SH-SY5Y (cell line): Measurements from ENCODE around the gene PTEN.

Experiments used
- GATA2 ChIP-seq: IDR thresholded peaks from 2 replicates; pipeline ENCODE4 v1.6.1; 2011; ENCODE audit warnings: mild to moderate bottlenecking, low read depth, low read length
- GATA3 ChIP-seq: IDR thresholded peaks from 2 replicates; pipeline ENCODE4 v1.6.1; 2011; ENCODE audit warnings: low read depth, mild to moderate bottlenecking, low read length, moderate library complexity

PTEN gene

DNA sequence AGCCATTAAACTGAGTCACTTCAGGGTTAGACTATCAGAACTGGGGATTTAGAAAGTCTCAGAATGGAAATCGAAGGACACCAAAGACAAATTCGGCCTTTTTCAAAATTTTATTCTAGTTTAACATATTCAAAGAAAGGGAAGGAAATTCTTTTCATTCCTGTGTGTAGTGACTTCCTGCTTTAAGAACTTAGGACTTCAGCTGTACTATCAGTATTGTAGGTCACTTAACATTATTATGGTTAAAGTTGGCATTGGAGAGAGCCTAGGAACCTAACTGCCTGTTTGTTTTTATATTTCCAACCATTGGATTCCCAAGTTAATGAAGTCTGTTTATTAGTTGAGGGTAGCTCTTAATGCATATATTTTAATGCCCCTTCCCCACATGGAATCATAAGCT, 63.7 kb downstream of the PTEN start:
- TF ChIP-seq GATA2 (no peak), GATA3 (no peak)

DNA sequence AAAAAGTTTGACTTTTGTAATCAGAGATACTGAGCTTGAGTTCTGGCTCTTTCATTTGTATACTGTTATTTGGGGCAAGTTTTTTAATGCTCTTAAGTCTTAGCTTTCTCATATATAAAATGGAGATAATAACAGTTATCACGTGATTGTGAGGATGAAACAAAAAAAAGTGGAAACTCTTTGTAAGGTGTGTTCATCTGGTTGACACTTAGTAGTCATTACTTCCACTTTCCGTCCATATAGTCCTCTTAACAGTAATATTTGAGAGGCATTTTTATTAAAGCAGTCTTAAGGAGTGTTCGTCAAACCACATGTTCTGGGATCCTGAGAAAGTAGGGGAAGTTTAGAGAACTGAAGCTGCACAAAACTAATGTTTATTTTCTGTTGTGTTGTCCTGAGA, 65.6 kb downstream of the PTEN start:
- TF ChIP-seq GATA2: no peak

DNA sequence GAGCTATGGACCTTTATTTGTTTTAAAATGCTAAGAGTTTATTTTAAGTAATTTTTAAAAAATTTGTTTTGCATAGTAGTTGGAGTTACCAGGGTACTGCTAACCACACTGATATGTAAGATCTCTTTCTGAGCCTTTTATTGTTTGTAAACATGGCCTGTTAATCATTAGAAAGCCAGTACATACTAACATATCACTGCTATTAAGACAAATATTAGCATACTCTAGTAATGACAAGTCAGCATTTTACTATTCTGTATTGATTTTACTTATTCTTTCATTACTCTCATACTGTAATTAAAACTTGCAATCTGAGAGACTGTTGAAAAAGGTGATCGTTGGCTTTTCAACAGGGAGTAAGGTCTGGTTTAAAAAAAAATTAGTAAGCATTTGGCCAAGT, 66.7 kb downstream of the PTEN start:
- TF ChIP-seq GATA3: no peak
- no peak for TF ChIP-seq GATA2

DNA sequence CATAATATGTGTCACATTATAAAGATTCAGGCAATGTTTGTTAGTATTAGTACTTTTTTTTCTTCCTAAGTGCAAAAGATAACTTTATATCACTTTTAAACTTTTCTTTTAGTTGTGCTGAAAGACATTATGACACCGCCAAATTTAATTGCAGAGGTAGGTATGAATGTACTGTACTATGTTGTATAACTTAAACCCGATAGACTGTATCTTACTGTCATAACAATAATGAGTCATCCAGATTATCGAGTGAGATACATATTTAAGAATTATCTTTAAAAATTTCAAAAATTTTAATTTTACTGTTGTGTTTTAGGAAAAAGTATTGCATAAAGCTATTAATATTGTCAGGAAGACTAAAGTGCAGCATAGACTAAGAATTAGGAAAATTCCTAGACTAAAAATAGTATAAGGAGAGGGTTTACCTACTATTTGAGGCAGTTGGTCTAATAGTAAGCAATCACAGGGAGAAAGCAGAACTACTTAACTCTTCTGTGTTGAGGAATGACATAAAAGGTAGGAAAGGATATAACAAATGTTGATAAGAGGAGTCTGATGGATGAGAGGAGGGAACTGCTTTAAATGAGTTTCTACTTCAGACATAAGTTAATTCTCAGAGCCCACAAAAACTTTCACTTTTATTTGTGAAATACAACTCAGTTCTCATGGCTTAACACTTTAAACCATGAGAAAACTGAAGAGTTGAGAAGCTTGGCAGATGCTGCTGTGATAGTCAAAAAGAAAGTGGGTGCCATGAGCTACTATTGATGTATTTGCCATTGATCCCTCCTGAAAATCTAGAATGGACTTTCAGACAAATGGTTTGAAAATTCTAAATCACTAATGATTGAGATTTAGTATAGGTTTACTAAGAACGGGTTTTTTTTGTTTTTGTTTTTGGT, 67.8 kb downstream of the PTEN start:
- TF ChIP-seq GATA2 (no peak), GATA3 (no peak)

DNA sequence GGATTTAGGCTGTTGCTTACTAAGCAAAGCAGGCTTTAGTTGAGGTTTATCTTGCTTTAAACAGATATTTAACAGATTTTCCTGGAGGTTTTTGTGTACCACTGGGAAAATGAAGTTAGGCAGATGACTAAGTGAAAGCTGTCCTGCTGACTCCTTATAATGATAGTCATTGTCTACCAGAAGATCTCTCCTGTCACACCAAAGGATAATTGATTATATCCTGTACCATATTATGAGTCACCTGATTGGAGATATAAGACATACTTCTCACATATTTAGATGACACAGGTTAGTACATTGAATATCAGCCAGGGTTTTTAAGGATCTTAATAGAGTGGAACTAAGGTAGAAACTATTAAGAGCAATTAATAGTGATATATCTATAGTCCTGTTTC, 68.4 kb downstream of the PTEN start:
- TF ChIP-seq GATA3: no peak
- no peak for TF ChIP-seq GATA2

DNA sequence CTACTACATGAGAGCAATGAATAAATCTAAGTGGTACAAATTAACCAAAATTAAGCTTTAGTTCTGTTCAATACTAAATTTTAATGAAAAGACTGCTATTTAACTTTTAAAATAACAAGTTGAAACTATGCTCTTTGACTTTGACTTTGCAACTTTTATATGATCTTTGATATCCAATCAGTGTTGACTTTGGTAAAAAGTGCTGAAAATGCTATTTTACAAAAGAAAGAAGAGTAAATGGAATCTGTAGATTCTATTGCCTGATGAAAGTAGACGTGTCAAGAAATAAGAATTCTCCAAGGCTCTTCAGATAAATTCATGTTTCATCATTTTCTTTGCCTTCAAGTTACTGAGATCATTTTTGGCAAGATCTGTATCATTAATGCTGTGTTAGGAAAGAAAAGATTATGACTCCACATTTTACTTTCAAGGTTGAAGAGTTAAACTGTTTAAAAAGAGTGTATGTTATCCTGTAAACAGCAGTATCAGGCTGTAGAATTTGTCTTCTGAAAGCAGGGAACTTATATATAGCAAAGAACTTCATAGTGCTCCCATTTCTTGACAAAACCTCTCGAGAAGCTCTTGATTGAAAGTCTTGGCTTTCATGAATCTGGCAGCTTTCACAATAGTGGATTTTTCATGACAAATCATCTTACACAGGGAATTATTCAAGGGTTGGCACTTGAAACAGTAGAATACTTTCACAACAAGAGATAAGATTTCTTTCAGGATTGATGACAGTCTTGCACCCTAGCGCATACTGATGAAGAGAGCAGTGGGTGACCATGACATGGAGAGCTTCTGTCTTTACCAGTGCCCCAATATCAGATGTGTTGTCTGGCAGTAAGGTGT, 72.1 kb downstream of the PTEN start:
- TF ChIP-seq GATA3: no peak
- TF ChIP-seq GATA2: no peak

DNA sequence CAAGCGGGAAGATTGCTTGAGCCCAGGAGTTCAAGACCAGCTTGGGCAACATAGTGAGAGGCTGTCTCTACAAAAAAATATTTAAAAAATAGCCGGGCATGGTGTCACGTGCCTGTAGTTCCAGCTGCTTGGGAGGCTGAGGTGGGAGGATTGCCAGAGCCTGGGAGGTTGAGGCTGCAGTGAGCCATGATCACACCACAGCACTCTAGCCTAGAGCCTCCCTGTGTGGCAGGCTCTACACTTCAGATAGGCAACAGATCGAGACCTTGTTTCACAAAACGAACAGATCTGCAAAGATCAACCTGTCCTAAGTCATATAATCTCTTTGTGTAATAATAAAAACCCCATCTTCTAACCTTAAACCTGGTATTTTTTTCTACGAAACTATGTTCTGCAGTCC, 76.8 kb downstream of the PTEN start:
- no peak for TF ChIP-seq GATA2
- TF ChIP-seq GATA3: no peak

DNA sequence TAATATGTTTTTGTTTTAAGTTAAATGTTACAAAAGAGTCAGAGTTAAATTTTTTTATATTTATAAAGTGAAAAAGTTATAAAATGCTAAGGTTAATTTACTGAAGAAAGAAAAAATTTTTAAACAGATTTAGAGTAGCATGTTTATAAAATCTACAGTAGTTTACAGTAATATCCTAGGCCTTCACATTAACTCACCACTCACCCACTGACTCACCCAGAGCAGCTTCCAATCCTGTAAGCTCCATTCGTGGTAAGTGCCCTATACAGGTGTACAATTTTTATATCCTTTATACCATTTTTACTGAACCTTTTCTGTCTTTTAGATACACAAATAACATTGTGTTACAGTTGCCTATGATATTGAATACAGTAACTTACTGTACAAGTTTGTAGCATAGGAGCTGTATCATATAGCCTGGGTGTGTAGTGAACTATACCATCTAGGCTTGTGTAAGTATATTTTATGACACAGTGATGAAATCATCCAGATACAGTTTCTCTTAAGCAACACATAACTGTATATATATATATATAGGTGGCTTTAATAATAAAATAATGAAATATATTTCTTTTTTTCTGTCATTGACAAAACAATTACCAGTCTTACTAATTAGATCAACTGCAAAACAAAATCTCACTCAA, 79.6 kb downstream of the PTEN start:
- TF ChIP-seq GATA3 (no peak), GATA2 (no peak)

DNA sequence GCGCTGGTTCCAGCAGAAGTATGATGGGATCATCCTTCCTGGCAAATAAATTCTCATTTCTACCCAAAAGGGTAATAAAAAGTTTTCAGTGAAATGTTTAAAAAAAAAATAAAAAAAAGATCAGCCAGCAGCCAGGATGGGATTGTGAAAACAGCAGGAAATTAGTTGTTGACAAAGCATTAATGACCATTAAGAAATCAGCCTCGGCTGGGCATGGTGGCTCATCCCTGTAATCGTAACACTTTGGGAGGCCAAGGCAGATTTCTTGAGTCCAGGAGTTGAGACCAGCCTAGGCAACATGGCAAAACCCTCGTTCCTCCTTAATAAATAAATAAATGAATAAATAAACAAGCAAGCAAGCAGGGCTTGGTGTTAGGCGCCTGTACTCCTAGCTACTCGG, 82.6 kb downstream of the PTEN start:
- TF ChIP-seq GATA3 (no peak), GATA2 (no peak)

DNA sequence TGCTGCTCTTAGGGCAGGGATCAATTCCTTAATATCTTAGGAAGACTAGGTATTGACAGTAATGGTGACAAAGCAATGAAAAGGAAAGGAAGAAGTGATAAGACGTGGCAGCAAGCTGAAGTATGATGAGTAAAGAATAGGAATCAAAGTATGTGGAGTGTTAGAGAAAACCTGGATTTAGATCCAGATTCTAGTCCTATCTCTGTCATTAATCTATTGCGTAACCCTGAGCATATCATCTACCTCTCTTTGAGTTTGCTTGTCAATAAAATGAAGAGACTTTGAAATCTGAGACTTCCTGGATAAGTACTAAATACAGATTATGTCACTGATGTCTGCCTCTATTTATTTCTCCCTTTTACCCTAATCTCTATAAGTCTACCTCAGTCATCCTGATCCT, 89.2 kb downstream of the PTEN start:
- no peak for TF ChIP-seq GATA3
- no peak for TF ChIP-seq GATA2

DNA sequence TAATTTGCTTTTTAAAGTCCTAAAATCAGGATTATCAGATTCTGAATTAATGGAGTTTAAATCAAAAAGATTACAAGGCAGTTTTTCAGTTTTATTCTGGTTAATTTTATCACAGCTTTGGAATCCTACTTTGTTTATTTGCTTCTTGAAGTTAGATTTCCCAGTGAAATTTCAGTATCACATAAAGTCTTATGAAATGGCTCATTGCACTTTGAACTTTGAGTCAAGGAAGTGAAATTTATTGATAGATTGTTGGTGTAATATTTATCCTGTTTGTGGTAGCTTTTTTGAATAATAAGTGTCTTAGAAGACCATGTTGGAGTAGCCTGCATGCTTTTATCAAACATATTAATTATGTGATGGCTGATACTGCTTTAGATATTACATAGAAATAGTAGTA, 92.6 kb downstream of the PTEN start:
- no peak for TF ChIP-seq GATA3
- no peak for TF ChIP-seq GATA2

DNA sequence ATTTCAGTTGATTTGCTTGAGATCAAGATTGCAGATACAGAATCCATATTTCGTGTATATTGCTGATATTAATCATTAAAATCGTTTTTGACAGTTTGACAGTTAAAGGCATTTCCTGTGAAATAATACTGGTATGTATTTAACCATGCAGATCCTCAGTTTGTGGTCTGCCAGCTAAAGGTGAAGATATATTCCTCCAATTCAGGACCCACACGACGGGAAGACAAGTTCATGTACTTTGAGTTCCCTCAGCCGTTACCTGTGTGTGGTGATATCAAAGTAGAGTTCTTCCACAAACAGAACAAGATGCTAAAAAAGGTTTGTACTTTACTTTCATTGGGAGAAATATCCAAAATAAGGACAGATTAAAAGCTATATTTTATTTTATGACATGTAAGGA, 94.3 kb downstream of the PTEN start:
- TF ChIP-seq GATA3 (no peak), GATA2 (no peak)

DNA sequence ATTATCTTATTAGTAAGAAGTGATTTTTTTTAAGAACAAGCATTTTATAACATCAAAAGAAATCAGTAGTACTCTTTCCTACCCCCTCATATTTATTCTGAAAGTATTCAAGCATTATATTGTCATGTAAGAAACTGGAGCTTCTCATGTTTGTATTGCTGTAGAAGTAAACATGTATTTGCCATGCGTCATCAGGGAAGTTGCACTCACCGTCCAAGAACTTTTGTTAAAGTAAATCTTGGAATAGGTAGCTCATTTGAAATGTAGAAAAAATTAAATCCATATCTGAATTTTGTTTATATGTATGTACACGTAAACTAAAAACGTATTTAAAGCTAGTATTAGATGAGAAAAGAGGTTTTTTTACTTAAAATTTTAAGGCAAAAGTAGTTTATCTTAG, 96.8 kb downstream of the PTEN start:
- TF ChIP-seq GATA2: no peak
- TF ChIP-seq GATA3: no peak

DNA sequence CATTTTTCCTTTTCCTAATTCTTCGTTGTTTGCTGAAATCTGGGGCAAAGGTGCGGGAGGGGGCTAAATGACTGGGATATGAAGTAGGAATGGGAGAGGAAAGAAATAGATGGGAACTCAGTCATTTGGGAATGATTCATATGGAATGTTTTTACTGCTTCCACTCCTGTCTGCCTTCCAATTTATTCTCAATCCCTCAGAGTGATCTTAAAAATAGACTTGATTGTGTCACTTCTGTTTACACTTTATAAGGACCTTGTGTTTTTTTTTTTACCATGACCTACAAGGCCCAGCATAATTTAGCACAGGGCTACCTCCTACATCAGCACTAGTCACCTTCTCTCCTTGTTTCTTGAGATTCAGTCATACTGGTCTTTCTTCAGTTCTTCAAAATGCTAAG, 97.9 kb downstream of the PTEN start:
- TF ChIP-seq GATA3 (no peak), GATA2 (no peak)
